H9 (cell line): ENCODE data around the gene SCN4A. TPM values are rescaled to one million over a fixed set of nuclear protein-coding genes. Genes with fewer than 3 reads are reported as not detected.

ENCODE experiments used
- DNase-seq: peaks from one replicate; pipeline ENCODE4 v3.0.0-alpha.2; 2017
- H2AFZ ChIP-seq: one replicate; pipeline ENCODE4 v1.6.1; 2013; ENCODE audit warnings: mild to moderate bottlenecking, low read length, control low read depth, moderate library complexity
- H2AK5ac ChIP-seq: 2 replicates; pipeline ENCODE4 v1.6.1; 2013; ENCODE audit warnings: low read length, control low read depth, mixed read lengths; ENCODE audit not compliant: insufficient read length
- H2BK120ac ChIP-seq: one replicate; pipeline ENCODE4 v1.6.1; 2013; ENCODE audit warnings: low read depth, mild to moderate bottlenecking, low read length, control low read depth, inconsistent platforms; ENCODE audit not compliant: poor library complexity, severe bottlenecking
- H2BK12ac ChIP-seq: 2 replicates; pipeline ENCODE4 v1.6.1; 2013; ENCODE audit warnings: low read length, control low read depth, mixed read lengths, low read depth; ENCODE audit not compliant: insufficient read length
- H2BK15ac ChIP-seq: 2 replicates; pipeline ENCODE4 v1.6.1; 2013; ENCODE audit warnings: low read depth, low read length, control low read depth
- H2BK20ac ChIP-seq: one replicate; pipeline ENCODE4 v1.6.1; 2013; ENCODE audit warnings: low read depth, mild to moderate bottlenecking, low read length, control low read depth, inconsistent platforms; ENCODE audit not compliant: poor library complexity, severe bottlenecking
- H2BK5ac ChIP-seq: 2 replicates; pipeline ENCODE4 v1.6.1; 2013; ENCODE audit warnings: low read length, control low read depth, mixed read lengths; ENCODE audit not compliant: insufficient read length
- H3K14ac ChIP-seq: 2 replicates; pipeline ENCODE4 v1.6.1; 2013; ENCODE audit warnings: low read length, control low read depth; ENCODE audit not compliant: insufficient read depth
- H3K18ac ChIP-seq: 2 replicates; pipeline ENCODE4 v1.6.1; 2013; ENCODE audit warnings: low read depth, mild to moderate bottlenecking, mixed read lengths, low read length, control low read depth; ENCODE audit not compliant: insufficient read length
- H3K23ac ChIP-seq: 2 replicates; pipeline ENCODE4 v1.6.1; 2013; ENCODE audit warnings: low read length, control low read depth, mixed read lengths, low read depth; ENCODE audit not compliant: insufficient read length
- H3K23me2 ChIP-seq: 2 replicates; pipeline ENCODE4 v1.6.1; 2013; ENCODE audit warnings: low read depth, mild to moderate bottlenecking, mixed read lengths, low read length, control low read depth; ENCODE audit not compliant: insufficient read length, poor library complexity, severe bottlenecking
- H3K27ac ChIP-seq: 2 replicates; pipeline ENCODE4 v1.5.1; 2013; ENCODE audit warnings: low read length, control low read depth, mixed read lengths, low read depth; ENCODE audit not compliant: insufficient read length
- H3K27me3 ChIP-seq: 2 replicates; pipeline ENCODE4 v1.6.1; 2013; ENCODE audit warnings: low read length, control low read depth, inconsistent platforms; ENCODE audit not compliant: insufficient read depth
- H3K4ac ChIP-seq: 2 replicates; pipeline ENCODE4 v1.6.1; 2013; ENCODE audit warnings: low read depth, mild to moderate bottlenecking, control low read depth, inconsistent platforms, low read length, moderate library complexity
- H3K4me1 ChIP-seq: 2 replicates; pipeline ENCODE4 v1.6.1; 2013; ENCODE audit warnings: low read length, control low read depth, inconsistent platforms; ENCODE audit not compliant: insufficient read depth
- H3K4me2 ChIP-seq: 2 replicates; pipeline ENCODE4 v1.6.1; 2013; ENCODE audit warnings: low read length, control low read depth, mixed read lengths; ENCODE audit not compliant: insufficient read length, insufficient read depth
- H3K56ac ChIP-seq: 2 replicates; pipeline ENCODE4 v1.6.1; 2013; ENCODE audit warnings: low read depth, mild to moderate bottlenecking, mixed read lengths, low read length, control low read depth; ENCODE audit not compliant: insufficient read length
- H3K79me1 ChIP-seq: 2 replicates; pipeline ENCODE4 v1.6.1; 2013; ENCODE audit warnings: low read depth, mild to moderate bottlenecking, moderate library complexity, low read length, control low read depth, inconsistent platforms; ENCODE audit not compliant: insufficient read depth, poor library complexity, severe bottlenecking
- H3K79me2 ChIP-seq: 2 replicates; pipeline ENCODE4 v1.6.1; 2013; ENCODE audit warnings: low read length, control low read depth, inconsistent platforms; ENCODE audit not compliant: insufficient read depth
- H3K9ac ChIP-seq: 2 replicates; pipeline ENCODE4 v1.6.1; 2013; ENCODE audit warnings: low read length, control low read depth, mixed read lengths; ENCODE audit not compliant: insufficient read length; ENCODE audit errors: extremely low read depth
- H3K9me3 ChIP-seq: one replicate; pipeline ENCODE4 v1.6.1; 2013; ENCODE audit warnings: low read depth, low read length, inconsistent platforms; ENCODE audit not compliant: control insufficient read depth
- H3T11ph ChIP-seq: one replicate; pipeline ENCODE4 v1.6.1; 2013; ENCODE audit warnings: mild to moderate bottlenecking, low read length, control low read depth, inconsistent platforms
- H4K20me1 ChIP-seq: one replicate; pipeline ENCODE4 v1.6.1; 2013; ENCODE audit not compliant: control insufficient read depth, insufficient read length, insufficient read depth
- H4K5ac ChIP-seq: 2 replicates; pipeline ENCODE4 v1.6.1; 2013; ENCODE audit warnings: low read depth, mild to moderate bottlenecking, mixed read lengths, low read length, control low read depth; ENCODE audit not compliant: insufficient read length
- H4K8ac ChIP-seq: replicated peaks from 2 replicates; pipeline ENCODE4 v1.6.1; 2013; ENCODE audit warnings: low read length, control low read depth, mixed read lengths, low read depth; ENCODE audit not compliant: insufficient read length
- H4K91ac ChIP-seq: 2 replicates; pipeline ENCODE4 v1.6.1; 2013; ENCODE audit warnings: low read depth, mild to moderate bottlenecking, moderate library complexity, mixed read lengths, low read length, control low read depth; ENCODE audit not compliant: insufficient read length
- H3K27ac Mint-ChIP-seq, 3 experiments: 2 replicates in 2 of 3; 3 replicates in 1 of 3; pipeline ENCODE4 v1.8.0; 2020 to 2021; ENCODE audit warnings: mixed read lengths in 3 of 3, mild to moderate bottlenecking in 1 of 3, moderate library complexity in 1 of 3
- H3K27me3 Mint-ChIP-seq: 2 replicates; pipeline ENCODE4 v1.8.0; 2021; ENCODE audit warnings: low read depth, mild to moderate bottlenecking, moderate library complexity, mixed read lengths
- H3K36me3 Mint-ChIP-seq, 3 experiments: 2 replicates in 2 of 3; 3 replicates in 1 of 3; pipeline ENCODE4 v1.8.0; 2020 to 2021; ENCODE audit warnings: low read depth in 3 of 3, mixed read lengths in 3 of 3; ENCODE audit not compliant: insufficient read depth in 1 of 3
- H3K4me1 Mint-ChIP-seq, 2 experiments: 2 replicates each; pipeline ENCODE4 v1.8.0; 2020; ENCODE audit warnings: mixed read lengths in 2 of 2
- H3K4me3 Mint-ChIP-seq, 2 experiments: 2 replicates in 1 of 2; 3 replicates in 1 of 2; pipeline ENCODE4 v1.8.0; 2020 to 2021; ENCODE audit warnings: mild to moderate bottlenecking in 2 of 2, mixed read lengths in 2 of 2, moderate library complexity in 1 of 2
- H3K9me3 Mint-ChIP-seq, 2 experiments: 2 replicates in 1 of 2; 3 replicates in 1 of 2; pipeline ENCODE4 v1.8.0; 2020; ENCODE audit warnings: mild to moderate bottlenecking in 2 of 2, mixed read lengths in 2 of 2, moderate library complexity in 1 of 2
- CTCF ChIP-seq: fragments of 200-600 bp; sonication (generic); conservative IDR thresholded peaks from 3 replicates; pipeline ENCODE4 v1.8.0; 2021; ENCODE audit warnings: antibody characterized with exemption, mild to moderate bottlenecking
- WGBS: extraction: QIAGEN DNeasy Blood & Tissue Kit; methylation state at CpG from one replicate; pipeline ENCODE4 v1.1.7; 2013; ENCODE audit warnings: missing lambda C conversion rate, low lambda C conversion rate, mixed read lengths; ENCODE audit not compliant: insufficient read length; ENCODE audit errors: extremely low coverage; 5-methylcytosine and 5-hydroxymethylcytosine counted together
- total RNA-seq: library from RNA; stranded (reverse); gene quantifications from 2 replicates; pipeline ENCODE4 v1.2.1, GENCODE V29; 2021

The SCN4A gene
- total RNA-seq, 1 experiment from 2014 or later, result 5.8 TPM

DNA sequence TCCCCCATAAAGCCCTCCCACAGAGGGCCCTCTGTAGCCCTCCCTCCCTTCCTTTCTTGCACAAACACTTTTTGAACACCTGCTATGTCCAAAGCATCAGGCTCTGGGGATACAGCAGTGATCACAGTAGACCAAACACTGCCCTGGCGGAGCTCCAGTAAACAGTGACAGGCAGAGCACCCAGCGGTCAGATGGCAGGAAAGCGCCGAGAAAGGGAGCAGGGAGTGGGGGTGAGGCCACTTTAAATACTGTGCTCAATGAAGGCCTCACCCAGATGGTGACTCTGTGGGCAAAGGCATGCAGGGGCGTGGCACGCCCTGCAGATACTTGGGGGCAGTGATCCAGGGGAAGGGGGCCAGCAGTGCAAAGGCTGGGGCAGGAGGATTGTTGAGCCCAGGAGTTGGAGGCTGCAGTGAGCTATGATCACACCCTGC, 33.0 kb upstream of the SCN4A start:
- H3K27ac ChIP-seq, result no peak overlapping the region
- H3K9ac ChIP-seq, result no peak overlapping the region
- H2BK5ac ChIP-seq, result no peak overlapping the region
- H3K56ac ChIP-seq, result no peak overlapping the region
- H4K5ac ChIP-seq, result no peak overlapping the region
- peak; percentile 27 for DNase-seq
- no peaks in the 10 kb centered on the region for H3K79me2 ChIP-seq
- no CpG with 5 or more reads among the region's 6 CpGs for WGBS
- no peak overlapping the region for H3K23ac ChIP-seq
- Mint-ChIP-seq H3K4me3 (no peak overlapping the region), H3K9me3 (no peaks in the 10 kb centered on the region), H3K4me1 (peaks cover 14 to 24% of the 10 kb centered on the region in 2 experiments), H3K36me3 (no peaks in the 10 kb centered on the region), H3K27me3 (peaks cover 4% of the 10 kb centered on the region), H3K27ac (no peak overlapping the region; a peak in 1 of 7 replicates)
- H3T11ph ChIP-seq, result no peak overlapping the region
- H2BK15ac ChIP-seq, result no peak overlapping the region
- peaks cover 3% of the 10 kb centered on the region; the same call in 1 of the 2 replicates for H3K4me1 ChIP-seq
- no peak overlapping the region for H3K4ac ChIP-seq
- no peak overlapping the region for H2BK12ac ChIP-seq
- H3K14ac ChIP-seq, result no peak overlapping the region
- no peak overlapping the region for H2BK20ac ChIP-seq
- H4K91ac ChIP-seq, result no peak overlapping the region
- H3K27me3 ChIP-seq, result no peaks in the 10 kb centered on the region
- no peak overlapping the region for H2AK5ac ChIP-seq
- H3K79me1 ChIP-seq, result no peaks in the 10 kb centered on the region
- no peaks in the 10 kb centered on the region for H4K20me1 ChIP-seq
- H2BK120ac ChIP-seq, result no peak overlapping the region
- H4K8ac ChIP-seq, result no peak overlapping the region
- no peak overlapping the region for H2AFZ ChIP-seq
- H3K23me2 ChIP-seq, result no peaks in the 10 kb centered on the region
- H3K4me2 ChIP-seq, result no peak overlapping the region
- TF ChIP-seq CTCF, result no peak
- no peak overlapping the region for H3K18ac ChIP-seq
- no peaks in the 10 kb centered on the region for H3K9me3 ChIP-seq
